ENCODE data around the gene DMWD.

Gene DMWD

GRCh38 chr19:45785781-45786532, 6.7 kb downstream of the DMWD start:
- no peak for DNase-seq

GRCh38 chr19:45785097-45785496, 7.5 kb downstream of the DMWD start:
- DNase-seq, result no peak

GRCh38 chr19:45784096-45784495, 8.5 kb downstream of the DMWD start:
- no peak for DNase-seq

GRCh38 chr19:45782820-45783785, 9.5 kb downstream of the DMWD start:
- DNase-seq, result no peak

GRCh38 chr19:45782162-45782691, 10.4 kb downstream of the DMWD start, which contains the start of gene DMPK:
DMPK (minus strand) TSS chr19:45782490; CDS start chr19:45782352, 138 bp downstream.
- DNase-seq, result no peak

GRCh38 chr19:45781214-45782161, 11.2 kb downstream of the DMWD start:
- no peak for DNase-seq

- DNase-seq, result no peak
Observed at GRCh38 chr19:45780448-45781213, 12.0 kb downstream of the DMWD start.

GRCh38 chr19:45780146-45780447, 12.5 kb downstream of the DMWD start:
- DNase-seq, result no peak

- peak; percentile 94 for DNase-seq
Observed at GRCh38 chr19:45779231-45780145, 13.2 kb downstream of the DMWD start.

GRCh38 chr19:45778010-45778661, 14.5 kb downstream of the DMWD start:
- no peak for DNase-seq

GRCh38 chr19:45777395-45777961, 15.2 kb downstream of the DMWD start:
- no peak for DNase-seq

- no peak for DNase-seq
Observed at GRCh38 chr19:45774765-45775164, 17.9 kb downstream of the DMWD start.

- DNase-seq, result no peak
Observed at GRCh38 chr19:45773384-45773783, 19.3 kb downstream of the DMWD start.

- no peak for DNase-seq
Observed at GRCh38 chr19:45772912-45773311, 19.7 kb downstream of the DMWD start.

- no peak for DNase-seq
Observed at GRCh38 chr19:45772130-45772840, 20.4 kb downstream of the DMWD start.

GRCh38 chr19:45771311-45771933, 21.2 kb downstream of the DMWD start:
- DNase-seq, result no peak

GRCh38 chr19:45770192-45771101, 22.2 kb downstream of the DMWD start:
- peak; percentile 92 for DNase-seq

Measured in stimulated activated CD4-positive, alpha-beta T cell treated with anti-CD3 and anti-CD28 coated beads, Interleukin-15, amount 100 ng/mL, for 24 hours (primary cell).